HUES48 (cell line): ENCODE results near the gene CNTNAP4.

Experiments
- H3K27ac ChIP-seq: one replicate; pipeline ENCODE4 v1.7.0; 2013; ENCODE audit warnings: low read depth, low read length, inconsistent platforms
- H3K27me3 ChIP-seq: 2 replicates; pipeline ENCODE4 v1.6.1; 2013; ENCODE audit warnings: mild to moderate bottlenecking, low read length; ENCODE audit not compliant: control insufficient read depth, insufficient read depth
- H3K36me3 ChIP-seq: 2 replicates; pipeline ENCODE4 v1.6.1; 2013; ENCODE audit warnings: low read length; ENCODE audit not compliant: control insufficient read depth, insufficient read depth
- H3K4me1 ChIP-seq: 2 replicates; pipeline ENCODE4 v1.6.1; 2013; ENCODE audit warnings: mild to moderate bottlenecking, low read length; ENCODE audit not compliant: control insufficient read depth, insufficient read depth
- H3K4me3 ChIP-seq: 2 replicates; pipeline ENCODE4 v1.5.1; 2013; ENCODE audit warnings: mild to moderate bottlenecking, low read depth, low read length
- H3K9ac ChIP-seq: 2 replicates; pipeline ENCODE4 v1.6.1; 2013; ENCODE audit warnings: mild to moderate bottlenecking, low read depth, low read length, moderate library complexity
- H3K9me3 ChIP-seq: 2 replicates; pipeline ENCODE4 v1.6.1; 2013; ENCODE audit warnings: low read length; ENCODE audit not compliant: control insufficient read depth, insufficient read depth

The CNTNAP4 gene

DNA sequence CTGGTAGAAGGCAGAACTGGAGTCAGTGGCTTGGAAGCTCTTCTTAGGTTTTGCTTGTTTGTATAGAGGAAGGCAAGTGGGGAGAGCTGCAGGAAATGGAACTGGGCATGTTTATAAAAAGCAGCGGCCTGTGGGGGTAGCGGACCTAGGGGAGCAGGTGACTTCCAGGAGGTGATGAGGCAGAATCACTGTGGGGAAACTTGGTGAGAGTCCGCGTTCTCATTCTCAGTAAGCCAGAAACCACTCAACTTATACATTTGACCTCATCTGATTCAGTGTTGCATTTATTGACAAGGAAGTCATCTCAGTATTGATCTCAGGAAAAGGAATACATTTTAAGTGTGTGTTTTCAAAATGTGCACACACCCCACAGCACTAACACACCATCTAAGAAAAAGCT lies 299.8 kb downstream of the CNTNAP4 start:
- no peaks in the 10 kb centered on the region for H3K9me3 ChIP-seq
- no peak overlapping the region for H3K4me3 ChIP-seq
- H3K27me3 ChIP-seq: no peaks in the 10 kb centered on the region
- H3K4me1 ChIP-seq: no peaks in the 10 kb centered on the region
- H3K36me3 ChIP-seq: no peaks in the 10 kb centered on the region
- H3K27ac ChIP-seq: no peak overlapping the region
- H3K9ac ChIP-seq: no peak overlapping the region

DNA sequence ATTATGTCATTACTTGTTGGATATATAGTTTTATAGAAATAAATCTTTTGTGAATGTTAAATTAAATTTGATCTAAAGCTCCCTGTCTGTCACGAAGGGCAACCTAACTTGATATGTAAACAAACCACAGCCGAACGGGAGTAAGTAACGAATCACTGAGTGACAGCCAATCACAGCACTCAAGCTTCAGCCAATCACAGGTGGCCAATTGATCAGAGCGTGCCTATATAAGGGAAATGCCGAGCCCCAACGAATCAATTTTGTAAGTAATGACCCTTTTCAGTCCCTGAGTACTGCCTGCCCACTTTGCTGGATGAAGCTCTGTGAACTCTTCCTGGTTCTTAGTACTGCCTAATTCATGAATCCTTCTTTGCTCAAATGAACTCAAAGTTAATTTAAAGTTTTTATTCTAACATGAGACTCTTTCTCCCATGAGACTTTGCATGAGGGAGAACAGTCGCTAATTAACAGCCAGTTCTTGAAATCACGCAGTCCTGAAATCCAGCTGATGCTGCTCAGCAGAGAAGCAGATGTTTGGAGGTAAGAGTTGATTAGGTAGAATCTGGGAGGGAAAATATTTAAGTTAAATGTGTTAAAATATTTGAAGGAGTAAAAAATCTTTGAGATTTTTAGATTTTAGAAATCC lies 302.2 kb downstream of the CNTNAP4 start:
- Histone ChIP-seq H3K4me1 (no peaks in the 10 kb centered on the region), H3K9me3 (no peaks in the 10 kb centered on the region), H3K27ac (no peak overlapping the region), H3K9ac (no peak overlapping the region), H3K36me3 (no peaks in the 10 kb centered on the region), H3K27me3 (no peaks in the 10 kb centered on the region), H3K4me3 (no peak overlapping the region)

DNA sequence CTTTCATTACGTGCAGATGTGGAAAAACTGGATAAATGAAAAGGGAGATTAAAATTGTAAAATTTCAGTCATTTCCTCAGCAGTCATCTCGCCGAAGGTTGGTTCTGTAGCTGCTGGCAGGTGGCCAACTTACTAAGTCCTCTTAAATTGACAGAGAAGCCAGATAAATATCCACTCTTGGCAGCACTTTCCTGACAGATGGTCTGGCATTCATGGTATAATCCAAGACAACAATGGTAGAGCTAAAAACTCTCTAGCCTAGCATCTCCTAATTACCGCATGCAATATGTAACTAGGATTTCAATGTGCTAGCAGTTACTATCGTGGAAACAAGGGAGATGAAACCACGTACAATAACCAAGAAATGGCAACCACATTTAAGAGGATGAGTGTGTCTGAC lies 306.3 kb downstream of the CNTNAP4 start:
- Histone ChIP-seq H3K9ac (no peak overlapping the region), H3K27ac (no peak overlapping the region), H3K36me3 (no peaks in the 10 kb centered on the region), H3K9me3 (no peaks in the 10 kb centered on the region), H3K27me3 (no peaks in the 10 kb centered on the region), H3K4me1 (no peaks in the 10 kb centered on the region), H3K4me3 (no peak overlapping the region)

DNA sequence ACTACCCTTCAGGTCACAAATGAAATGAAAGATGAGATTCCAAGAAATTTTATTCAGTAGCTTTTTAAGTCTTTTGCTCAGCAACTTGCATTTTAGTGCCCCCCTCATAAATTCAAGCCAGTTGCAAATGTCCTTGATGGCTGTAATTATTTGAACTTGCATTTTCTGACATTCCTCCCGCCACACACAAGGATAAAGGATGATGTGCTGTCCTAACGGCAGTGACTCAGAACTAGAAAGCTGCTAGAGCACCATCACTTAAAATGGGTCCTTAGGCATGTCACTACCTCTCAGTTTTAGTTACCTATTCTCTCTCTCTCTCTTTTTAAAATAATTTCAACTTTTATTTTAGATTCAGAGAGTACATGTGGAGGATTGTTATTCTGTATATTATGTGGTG lies 306.7 kb downstream of the CNTNAP4 start:
- no peak overlapping the region for H3K27ac ChIP-seq
- no peaks in the 10 kb centered on the region for H3K4me1 ChIP-seq
- H3K9ac ChIP-seq: no peak overlapping the region

DNA sequence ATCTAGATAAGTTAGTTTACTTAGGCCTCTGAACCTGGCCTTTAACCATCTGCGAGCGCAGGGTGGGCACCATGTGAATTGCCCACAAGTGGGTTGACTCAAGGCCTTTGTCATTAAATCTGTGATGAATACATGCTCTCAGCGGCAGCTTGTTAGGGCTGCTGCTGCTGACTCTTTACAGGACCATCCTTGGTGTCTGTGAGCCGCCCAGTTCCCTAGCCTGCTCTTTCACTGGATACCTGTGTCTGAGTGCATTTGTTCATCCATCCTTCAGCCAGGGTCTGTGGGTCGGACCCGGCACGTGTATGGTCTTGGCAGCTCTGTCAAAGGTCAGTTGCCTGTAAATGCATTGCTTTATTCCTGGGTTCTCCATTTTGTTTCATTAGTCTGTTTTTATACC lies 321.3 kb downstream of the CNTNAP4 start:
- Histone ChIP-seq H3K36me3 (no peaks in the 10 kb centered on the region), H3K27ac (no peak overlapping the region), H3K4me1 (no peaks in the 10 kb centered on the region), H3K27me3 (no peaks in the 10 kb centered on the region), H3K9ac (no peak overlapping the region), H3K9me3 (no peaks in the 10 kb centered on the region), H3K4me3 (no peak overlapping the region)

More for the DNA sequence above, 306.7 kb downstream of the CNTNAP4 start:
- Histone ChIP-seq H3K36me3 (no peaks in the 10 kb centered on the region), H3K9me3 (no peaks in the 10 kb centered on the region), H3K4me3 (no peak overlapping the region), H3K27me3 (no peaks in the 10 kb centered on the region)

DNA sequence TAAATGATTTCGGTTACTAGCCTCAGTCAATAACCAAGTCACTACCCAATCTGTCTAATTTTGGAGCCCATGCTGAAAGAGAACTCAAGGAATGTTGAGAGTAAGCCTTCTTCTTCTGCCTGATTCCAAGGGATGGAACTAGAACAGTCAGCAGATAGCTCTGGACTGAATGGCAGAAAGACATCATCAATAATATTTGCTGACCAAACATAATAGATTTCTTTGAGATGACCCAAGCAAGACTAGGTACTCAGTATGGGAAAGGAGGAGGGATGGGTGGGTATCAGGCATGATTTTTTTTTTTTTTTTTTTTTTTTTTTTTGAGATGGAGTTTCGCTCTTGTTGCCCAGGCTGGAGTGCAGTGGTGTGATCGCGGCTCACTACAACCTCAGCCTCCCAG lies 330.1 kb downstream of the CNTNAP4 start:
- Histone ChIP-seq H3K27ac (no peak overlapping the region), H3K9me3 (no peaks in the 10 kb centered on the region), H3K4me1 (no peaks in the 10 kb centered on the region), H3K27me3 (no peaks in the 10 kb centered on the region), H3K4me3 (no peak overlapping the region), H3K36me3 (no peaks in the 10 kb centered on the region), H3K9ac (no peak overlapping the region)
